OCI-LY1 (cell line): ENCODE data around the gene PTPRN2.

Source experiments
- H2AFZ ChIP-seq: fragments of 200-600 bp; sonication (generic), shearing (Covaris generic); 2 replicates; pipeline ENCODE4 v1.6.0; 2014; ENCODE audit warnings: antibody characterized with exemption, mild to moderate bottlenecking, low read length
- H3F3A ChIP-seq: fragments of 200-600 bp; sonication (generic), shearing (Covaris generic); 2 replicates; pipeline ENCODE4 v1.6.0; 2014; ENCODE audit warnings: mild to moderate bottlenecking, antibody characterized with exemption, low read length, moderate library complexity; ENCODE audit not compliant: insufficient read depth
- H3K27ac ChIP-seq: fragments of 200-600 bp; sonication (generic); 2 replicates; pipeline ENCODE4 v1.5.1; 2014; ENCODE audit warnings: low read length, mixed run types, mild to moderate bottlenecking, low read depth; ENCODE audit not compliant: poor library complexity, severe bottlenecking
- H3K27me3 ChIP-seq: fragments of 200-600 bp; sonication (generic); 2 replicates; pipeline ENCODE4 v1.6.0; 2014; ENCODE audit warnings: antibody characterized with exemption, mild to moderate bottlenecking, low read length, moderate library complexity; ENCODE audit not compliant: insufficient read depth
- H3K36me3 ChIP-seq: fragments of 200-600 bp; sonication (generic); 2 replicates; pipeline ENCODE4 v1.6.1; 2014; ENCODE audit warnings: mild to moderate bottlenecking, antibody characterized with exemption, low read length, moderate library complexity, mixed read lengths; ENCODE audit not compliant: insufficient read depth
- H3K4me1 ChIP-seq: fragments of 200-600 bp; sonication (generic); 2 replicates; pipeline ENCODE4 v1.5.1; 2014; ENCODE audit warnings: mild to moderate bottlenecking, low read length, moderate library complexity; ENCODE audit not compliant: insufficient read depth, severe bottlenecking
- H3K4me2 ChIP-seq: fragments of 200-600 bp; sonication (generic), shearing (Covaris generic); 2 replicates; pipeline ENCODE4 v1.6.1; 2014; ENCODE audit warnings: low read length
- H3K4me3 ChIP-seq: fragments of 200-600 bp; sonication (generic); 2 replicates; pipeline ENCODE4 v1.5.1; 2014; ENCODE audit warnings: low read length, low read depth, mild to moderate bottlenecking, mixed read lengths; ENCODE audit not compliant: poor library complexity, severe bottlenecking
- H3K79me2 ChIP-seq: fragments of 200-600 bp; shearing (Covaris generic); 2 replicates; pipeline ENCODE4 v1.6.1; 2016; ENCODE audit warnings: mixed run types, low read length, mixed read lengths; ENCODE audit not compliant: insufficient read depth
- H3K9ac ChIP-seq: fragments of 200-600 bp; sonication (generic), shearing (Covaris generic); 2 replicates; pipeline ENCODE4 v1.6.1; 2014; ENCODE audit warnings: mild to moderate bottlenecking, low read length, mixed read lengths
- H3K9me2 ChIP-seq: fragments of 200-600 bp; sonication (generic), shearing (Covaris generic); 2 replicates; pipeline ENCODE4 v1.6.1; 2014; ENCODE audit warnings: low read depth, mild to moderate bottlenecking, low read length, mixed read lengths
- H3K9me3 ChIP-seq: fragments of 200-600 bp; shearing (Covaris generic); 2 replicates; pipeline ENCODE4 v1.6.1; 2014; ENCODE audit warnings: low read length, mixed read lengths
- H4K20me1 ChIP-seq: fragments of 200-600 bp; sonication (generic), shearing (Covaris generic); 2 replicates; pipeline ENCODE4 v1.6.0; 2016; ENCODE audit warnings: mild to moderate bottlenecking, low read length; ENCODE audit not compliant: insufficient read depth
- EZH2 ChIP-seq: fragments of 200-600 bp; sonication (generic), shearing (Covaris generic); IDR thresholded peaks from 2 replicates; pipeline ENCODE4 v1.8.0; 2017; ENCODE audit warnings: borderline replicate concordance, mixed run types, mild to moderate bottlenecking, antibody characterized with exemption, low read length, moderate library complexity, mixed read lengths
- TF ChIP-seq, protein P1 (sequence below): fragments of 200-600 bp; sonication (generic), shearing (Covaris generic); IDR thresholded peaks from 2 replicates; pipeline ENCODE4 v1.5.1; 2017; ENCODE audit warnings: mild to moderate bottlenecking, antibody characterized with exemption, low read length, moderate library complexity, mixed read lengths

Gene PTPRN2

DNA sequence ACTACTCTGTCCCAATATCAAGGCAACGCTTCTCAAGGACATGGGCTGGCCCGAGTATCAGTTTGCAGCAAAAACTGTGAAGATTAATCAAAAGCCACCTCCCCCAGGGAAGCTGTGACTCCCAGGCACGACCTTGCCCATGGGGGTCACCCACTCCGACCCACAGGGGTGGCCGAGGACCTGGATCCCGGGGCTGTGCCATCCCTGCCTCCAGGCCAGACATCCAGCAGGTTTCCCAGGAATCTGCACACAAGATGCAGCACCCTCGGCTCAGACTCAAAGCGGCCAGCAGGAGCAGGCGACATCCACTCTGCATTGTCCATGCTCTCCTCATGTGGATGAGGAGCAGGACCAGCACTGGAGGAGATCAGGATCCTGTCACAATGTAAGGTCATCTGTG, 39.8 kb downstream of the PTPRN2 start:
- Histone ChIP-seq H2AFZ (no peak overlapping the region), H3K27me3 (no peaks in the 10 kb centered on the region; the same call in 1 of the 2 replicates), H3K79me2 (no peaks in the 10 kb centered on the region), H3K9me2 (no peaks in the 10 kb centered on the region), H3K27ac (no peak overlapping the region), H4K20me1 (no peaks in the 10 kb centered on the region), H3K9me3 (no peaks in the 10 kb centered on the region), H3K36me3 (no peaks in the 10 kb centered on the region), H3K4me1 (peaks cover 24% of the 10 kb centered on the region), H3K4me3 (no peak overlapping the region), H3K4me2 (no peak overlapping the region), H3F3A (no peaks in the 10 kb centered on the region), H3K9ac (no peak overlapping the region)
- TF ChIP-seq, protein P1, sequence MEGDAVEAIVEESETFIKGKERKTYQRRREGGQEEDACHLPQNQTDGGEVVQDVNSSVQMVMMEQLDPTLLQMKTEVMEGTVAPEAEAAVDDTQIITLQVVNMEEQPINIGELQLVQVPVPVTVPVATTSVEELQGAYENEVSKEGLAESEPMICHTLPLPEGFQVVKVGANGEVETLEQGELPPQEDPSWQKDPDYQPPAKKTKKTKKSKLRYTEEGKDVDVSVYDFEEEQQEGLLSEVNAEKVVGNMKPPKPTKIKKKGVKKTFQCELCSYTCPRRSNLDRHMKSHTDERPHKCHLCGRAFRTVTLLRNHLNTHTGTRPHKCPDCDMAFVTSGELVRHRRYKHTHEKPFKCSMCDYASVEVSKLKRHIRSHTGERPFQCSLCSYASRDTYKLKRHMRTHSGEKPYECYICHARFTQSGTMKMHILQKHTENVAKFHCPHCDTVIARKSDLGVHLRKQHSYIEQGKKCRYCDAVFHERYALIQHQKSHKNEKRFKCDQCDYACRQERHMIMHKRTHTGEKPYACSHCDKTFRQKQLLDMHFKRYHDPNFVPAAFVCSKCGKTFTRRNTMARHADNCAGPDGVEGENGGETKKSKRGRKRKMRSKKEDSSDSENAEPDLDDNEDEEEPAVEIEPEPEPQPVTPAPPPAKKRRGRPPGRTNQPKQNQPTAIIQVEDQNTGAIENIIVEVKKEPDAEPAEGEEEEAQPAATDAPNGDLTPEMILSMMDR, result no peak
- TF ChIP-seq EZH2, result no peak

DNA sequence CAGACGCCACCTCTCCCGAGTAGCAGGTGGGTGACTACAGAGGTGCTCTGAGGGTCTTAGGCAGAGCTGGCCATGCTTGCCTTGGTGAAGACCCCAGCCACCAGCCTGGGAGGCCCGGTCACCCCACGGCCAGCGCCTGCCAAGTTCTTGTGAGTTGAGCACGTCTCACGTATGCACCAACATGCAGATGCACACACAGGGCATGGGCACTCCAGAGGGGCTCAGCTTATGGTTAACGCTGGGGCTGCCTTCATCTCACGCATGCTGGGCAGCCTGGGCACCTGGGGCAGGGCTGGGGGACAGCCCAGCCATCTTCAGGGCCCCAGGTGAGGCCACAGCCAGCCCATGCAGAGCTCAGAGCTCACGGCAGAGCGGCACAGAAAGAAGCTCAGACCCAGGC, 41.0 kb downstream of the PTPRN2 start:
- no peaks in the 10 kb centered on the region for H3K9me3 ChIP-seq
- no peaks in the 10 kb centered on the region for H3K79me2 ChIP-seq
- H3K4me2 ChIP-seq, result no peak overlapping the region
- H3K4me3 ChIP-seq, result no peak overlapping the region
- H3K36me3 ChIP-seq, result no peaks in the 10 kb centered on the region
- H3F3A ChIP-seq, result no peaks in the 10 kb centered on the region
- no peak overlapping the region for H3K9ac ChIP-seq
- no peaks in the 10 kb centered on the region for H3K27me3 ChIP-seq
- H2AFZ ChIP-seq, result no peak overlapping the region
- no peak overlapping the region for H3K27ac ChIP-seq
- no peaks in the 10 kb centered on the region for H3K9me2 ChIP-seq
- H3K4me1 ChIP-seq, result peaks cover 36% of the 10 kb centered on the region
- H4K20me1 ChIP-seq, result no peaks in the 10 kb centered on the region
- TF ChIP-seq, protein P1, result no peak
- TF ChIP-seq EZH2, result no peak

DNA sequence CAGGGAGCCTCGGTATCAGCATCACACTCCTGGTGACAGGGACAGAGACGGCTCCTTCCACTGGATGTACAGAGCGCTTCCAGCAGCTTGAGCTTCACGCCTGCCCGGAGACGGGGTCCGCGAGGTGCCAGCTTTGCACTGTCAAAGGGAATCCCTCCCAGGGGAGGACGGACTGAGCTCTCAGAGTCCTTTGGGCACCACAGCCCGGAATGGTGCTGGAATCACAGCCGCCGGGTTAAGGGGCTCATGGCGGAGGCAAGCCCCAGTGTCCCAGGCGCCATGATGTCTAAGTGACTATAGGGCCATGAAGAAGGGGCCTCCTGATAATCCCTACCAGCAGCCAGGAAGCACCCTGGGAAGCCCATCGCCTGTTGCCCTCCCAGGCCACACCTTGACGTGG, 41.4 kb downstream of the PTPRN2 start:
- no peak overlapping the region for H3K4me2 ChIP-seq
- H3K9ac ChIP-seq, result no peak overlapping the region
- no peaks in the 10 kb centered on the region for H3K9me2 ChIP-seq
- no peak for TF ChIP-seq EZH2
- TF ChIP-seq, protein P1, result no peak
- H3K4me3 ChIP-seq, result no peak overlapping the region
- no peaks in the 10 kb centered on the region for H3K27me3 ChIP-seq
- H3K4me1 ChIP-seq, result peaks cover 40% of the 10 kb centered on the region
- H2AFZ ChIP-seq, result no peak overlapping the region
- H3K36me3 ChIP-seq, result no peaks in the 10 kb centered on the region
- no peaks in the 10 kb centered on the region for H3K9me3 ChIP-seq
- H3F3A ChIP-seq, result no peaks in the 10 kb centered on the region
- no peaks in the 10 kb centered on the region for H3K79me2 ChIP-seq
- no peak overlapping the region for H3K27ac ChIP-seq
- H4K20me1 ChIP-seq, result no peaks in the 10 kb centered on the region
